ENCODE measurements around the gene FAM32A. TPM values are rescaled to one million over a fixed set of nuclear protein-coding genes. Genes with fewer than 3 reads are reported as not detected.

Gene FAM32A
- total RNA-seq, 1 experiment from 2014 or later, result 42.2 TPM

DNA sequence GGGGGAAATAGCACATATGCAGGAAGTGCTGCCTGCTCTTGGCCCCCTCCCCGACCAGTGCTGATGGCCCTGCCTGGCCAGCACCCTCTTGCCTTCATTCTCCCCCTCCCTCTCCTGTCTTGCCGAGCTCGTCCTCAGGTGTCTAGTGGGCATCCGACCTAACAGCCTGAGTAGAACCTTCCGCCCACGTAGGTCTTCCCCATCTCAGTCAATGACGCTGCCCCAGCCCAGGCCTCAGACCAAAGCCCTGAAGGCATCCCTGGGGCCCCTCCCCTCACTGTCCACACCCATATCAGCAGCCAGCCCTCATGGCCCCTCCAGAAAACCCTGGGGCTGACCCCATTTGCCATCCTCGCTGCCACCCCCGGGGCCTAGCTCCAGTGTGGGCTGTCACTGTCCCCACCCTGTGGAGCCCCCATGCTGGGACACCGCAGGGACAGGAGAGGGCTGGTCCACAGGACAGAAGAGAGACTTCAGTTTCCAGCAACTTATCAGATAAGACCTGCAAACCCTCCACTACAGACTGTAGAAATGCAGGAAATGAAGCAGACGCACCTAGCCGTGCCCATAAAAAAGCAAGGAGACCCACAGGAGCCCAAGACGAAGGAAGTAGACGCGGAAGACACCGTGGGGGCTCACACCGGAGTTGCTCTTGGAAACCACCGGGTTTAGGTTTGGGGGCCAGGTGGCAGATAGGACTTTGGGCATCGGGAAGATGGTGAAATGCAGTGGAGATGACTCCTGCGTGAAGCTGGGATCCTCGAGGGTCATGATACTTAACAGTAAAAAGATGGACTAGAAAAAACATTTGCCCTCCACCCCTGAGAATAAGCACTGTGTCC is 50.8 kb downstream of the FAM32A start:
- Mint-ChIP-seq H3K4me3 (ENCODE audit: low read depth, unreplicated experiment) (no peak overlapping the region), H3K27me3 (ENCODE audit: unreplicated experiment) (no peaks in the 10 kb centered on the region), H3K36me3 (ENCODE audit: insufficient read depth, unreplicated experiment) (peaks cover 7% of the 10 kb centered on the region), H3K4me1 (ENCODE audit: low read depth, unreplicated experiment) (no peaks in the 10 kb centered on the region), H3K9me3 (ENCODE audit: low read depth, unreplicated experiment) (no peaks in the 10 kb centered on the region), H3K27ac (ENCODE audit: unreplicated experiment) (no peak overlapping the region)
- intact Hi-C loops (cut with micrococcal nuclease; ENCODE audit: unreplicated experiment), result no loop called here
- CTCF ChIA-PET, result no interaction called here
- TF ChIP-seq, protein P1, sequence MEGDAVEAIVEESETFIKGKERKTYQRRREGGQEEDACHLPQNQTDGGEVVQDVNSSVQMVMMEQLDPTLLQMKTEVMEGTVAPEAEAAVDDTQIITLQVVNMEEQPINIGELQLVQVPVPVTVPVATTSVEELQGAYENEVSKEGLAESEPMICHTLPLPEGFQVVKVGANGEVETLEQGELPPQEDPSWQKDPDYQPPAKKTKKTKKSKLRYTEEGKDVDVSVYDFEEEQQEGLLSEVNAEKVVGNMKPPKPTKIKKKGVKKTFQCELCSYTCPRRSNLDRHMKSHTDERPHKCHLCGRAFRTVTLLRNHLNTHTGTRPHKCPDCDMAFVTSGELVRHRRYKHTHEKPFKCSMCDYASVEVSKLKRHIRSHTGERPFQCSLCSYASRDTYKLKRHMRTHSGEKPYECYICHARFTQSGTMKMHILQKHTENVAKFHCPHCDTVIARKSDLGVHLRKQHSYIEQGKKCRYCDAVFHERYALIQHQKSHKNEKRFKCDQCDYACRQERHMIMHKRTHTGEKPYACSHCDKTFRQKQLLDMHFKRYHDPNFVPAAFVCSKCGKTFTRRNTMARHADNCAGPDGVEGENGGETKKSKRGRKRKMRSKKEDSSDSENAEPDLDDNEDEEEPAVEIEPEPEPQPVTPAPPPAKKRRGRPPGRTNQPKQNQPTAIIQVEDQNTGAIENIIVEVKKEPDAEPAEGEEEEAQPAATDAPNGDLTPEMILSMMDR (IDR thresholded peaks at IDR 0.05; ENCODE audit: unreplicated experiment), result no peak
- DNase-seq, result no peak
- BruUV-seq (replicated peaks), result no TSS peak

Other genes with a start within 250 kb of the FAM32A start
- gene OR10H4, start 236.4 kb upstream of the FAM32A start, total RNA-seq (2022), result not detected in 2 replicates
- 219 and 224 TPM in 2 replicates for gene TPM4, start 108.9 kb upstream of the FAM32A start, total RNA-seq (2022)
- 76.6 and 77.3 TPM in 2 replicates for gene RAB8A, start 73.5 kb upstream of the FAM32A start, total RNA-seq (2022)
- 29.5 and 50.6 TPM in 2 replicates for gene HSH2D, start 41.7 kb upstream of the FAM32A start, total RNA-seq (2022)
- gene CIB3, start 11.9 kb upstream of the FAM32A start, total RNA-seq (2022), result not detected in 2 replicates
- 28.7 and 31.5 TPM in 2 replicates for gene AP1M1, start 12.5 kb downstream of the FAM32A start, total RNA-seq (2022)
- gene KLF2, start 139.4 kb downstream of the FAM32A start, total RNA-seq (2022), result 2.5 and 5.0 TPM in 2 replicates